HepG2 (cell line): ENCODE measurements around the gene ARGLU1. TPM values are rescaled to one million over a fixed set of nuclear protein-coding genes. Genes with fewer than 3 reads are reported as not detected.
A peak's percentile ranks its signal among the peaks of the same experiment; 100 is the strongest.

ENCODE experiments used
- CBFB ChIP-seq: sonication (generic); formaldehyde crosslinking; IDR thresholded peaks from 2 replicates; pipeline ENCODE4 v1.4.0; 2020; ENCODE audit warnings: missing genetic modification reagents
- EED ChIP-seq: sonication (generic); formaldehyde crosslinking; IDR thresholded peaks from 2 replicates; pipeline ENCODE4 v1.5.0; 2020; ENCODE audit warnings: mild to moderate bottlenecking, missing genetic modification reagents
- FIP1L1 ChIP-seq: fragments of 200-400 bp; formaldehyde crosslinking; IDR thresholded peaks from 2 replicates; pipeline ENCODE4 v1.6.1; 2018; ENCODE audit warnings: low read depth, mild to moderate bottlenecking, low read length, moderate library complexity, borderline replicate concordance; ENCODE audit not compliant: insufficient read depth
- HOXA7 ChIP-seq: sonication (generic); formaldehyde crosslinking; IDR thresholded peaks from 2 replicates; pipeline ENCODE4 v1.8.1; 2022; ENCODE audit warnings: mild to moderate bottlenecking, missing genetic modification reagents, moderate library complexity
- JUND ChIP-seq: sonication (generic); formaldehyde crosslinking; IDR thresholded peaks from 2 replicates; pipeline ENCODE4 v1.8.0; 2022; ENCODE audit warnings: mild to moderate bottlenecking, missing genetic modification reagents
- KDM3A ChIP-seq: IDR thresholded peaks from 2 replicates; pipeline ENCODE4 v1.6.1; 2018; ENCODE audit warnings: low read depth, missing compliant biosample characterization
- KLF15 ChIP-seq: sonication (generic); formaldehyde crosslinking; IDR thresholded peaks from 2 replicates; pipeline ENCODE4 v1.8.1; 2023; ENCODE audit warnings: borderline replicate concordance, mild to moderate bottlenecking, inconsistent platforms, missing genetic modification reagents, mixed read lengths
- MAZ ChIP-seq, 2 experiments: sonication (generic) in 1 of 2; formaldehyde crosslinking in 1 of 2; IDR thresholded peaks; 2 replicates each; pipeline versions ENCODE4 v1.5.0 to v1.6.1; 2012 to 2020; ENCODE audit warnings: low read depth in 2 of 2, mild to moderate bottlenecking in 2 of 2, borderline replicate concordance in 1 of 2, improper control_type of control experiment in 1 of 2, low read length in 1 of 2, missing genetic modification reagents in 1 of 2, moderate library complexity in 1 of 2
- NFIB ChIP-seq: sonication (generic); formaldehyde crosslinking; IDR thresholded peaks from 2 replicates; pipeline ENCODE4 v1.9.0; 2021; ENCODE audit warnings: missing genetic modification reagents, mild to moderate bottlenecking, borderline replicate concordance
- NR2F1 ChIP-seq, 2 experiments: fragments of 450-650 bp in 1 of 2; formaldehyde crosslinking in 1 of 2; IDR thresholded peaks; 2 replicates each; pipeline versions ENCODE4 v1.5.0 to v1.6.1; 2016 to 2020; ENCODE audit warnings: mild to moderate bottlenecking in 1 of 2, missing compliant biosample characterization in 1 of 2, missing genetic modification reagents in 1 of 2, moderate library complexity in 1 of 2
- RELA ChIP-seq: sonication (generic); formaldehyde crosslinking; IDR thresholded peaks from 2 replicates; pipeline ENCODE4 v1.4.0; 2020; ENCODE audit warnings: missing genetic modification reagents
- ZEB1 ChIP-seq: IDR thresholded peaks from 2 replicates; pipeline ENCODE4 v1.6.1; 2012; ENCODE audit warnings: mild to moderate bottlenecking, low read depth, inconsistent platforms; ENCODE audit not compliant: insufficient replicate concordance
- ZFP62 ChIP-seq: sonication (generic); formaldehyde crosslinking; IDR thresholded peaks from 2 replicates; pipeline ENCODE4 v1.4.0; 2020; ENCODE audit warnings: missing genetic modification reagents
- ZFP90 ChIP-seq: sonication (generic); formaldehyde crosslinking; IDR thresholded peaks from 2 replicates; pipeline ENCODE4 v1.8.0; 2022; ENCODE audit warnings: missing genetic modification reagents, mild to moderate bottlenecking, inconsistent platforms, borderline replicate concordance
- ZNF138 ChIP-seq: sonication (generic); formaldehyde crosslinking; IDR thresholded peaks from 2 replicates; pipeline ENCODE4 v1.5.0; 2020; ENCODE audit warnings: mild to moderate bottlenecking, low read depth, missing genetic modification reagents
- ZNF232 ChIP-seq: sonication (generic); formaldehyde crosslinking; IDR thresholded peaks from 2 replicates; pipeline ENCODE4 v1.4.0; 2020; ENCODE audit warnings: missing genetic modification reagents, borderline replicate concordance
- ZNF616 ChIP-seq: sonication (generic); formaldehyde crosslinking; IDR thresholded peaks from 2 replicates; pipeline ENCODE4 v1.5.0; 2020; ENCODE audit warnings: low read depth, mild to moderate bottlenecking, missing genetic modification reagents
- ZNF766 ChIP-seq: sonication (generic); formaldehyde crosslinking; IDR thresholded peaks from 2 replicates; pipeline ENCODE4 v1.5.0; 2020; ENCODE audit warnings: missing genetic modification reagents, borderline replicate concordance
- ZNF781 ChIP-seq: sonication (generic); formaldehyde crosslinking; IDR thresholded peaks from 2 replicates; pipeline ENCODE4 v1.5.1; 2020; ENCODE audit warnings: borderline replicate concordance, mild to moderate bottlenecking, missing genetic modification reagents; ENCODE audit errors: not compliant biosample characterization
- polyA plus RNA-seq, 8 experiments: library from polyadenylated mRNA; depleted of rRNA in 3 of 8; stranded (reverse) in 7 of 8; unstranded in 1 of 8; fragments of >200 nt; fragmentation: Illumina TruSeq in 4 of 8; extraction: Trizol in 4 of 8; gene quantifications; 2 replicates each; pipeline versions ENCODE4 v1.2.1 to v1.2.3, GENCODE V29; 2011 to 2016; ENCODE audit warnings: low read depth in 4 of 8, missing spikeins in 1 of 8, mixed read lengths in 1 of 8; ENCODE audit not compliant: insufficient read depth in 1 of 8
- total RNA-seq, 5 experiments: library from RNA; depleted of rRNA; stranded (reverse); fragments of >200 nt; fragmentation: Illumina TruSeq; extraction: Trizol; gene quantifications; 2 replicates each; pipeline ENCODE4 v1.2.3, GENCODE V29; 2016; ENCODE audit warnings: low read depth in 1 of 5
- TF ChIP-seq, protein P1 (sequence below): fragments of 450-650 bp; IDR thresholded peaks from 2 replicates; pipeline ENCODE4 v1.6.1; 2017
- TF ChIP-seq, protein P2 (sequence below), 2 experiments: sonication (generic) in 1 of 2; formaldehyde crosslinking in 1 of 2; IDR thresholded peaks; 2 replicates each; pipeline versions ENCODE4 v1.4.0 to v1.6.1; 2016 to 2020; ENCODE audit warnings: borderline replicate concordance in 1 of 2, low read depth in 1 of 2, mild to moderate bottlenecking in 1 of 2, missing genetic modification reagents in 1 of 2
- TF ChIP-seq, protein P3 (sequence below): sonication (generic); formaldehyde crosslinking; IDR thresholded peaks from 2 replicates; pipeline ENCODE4 v1.4.0; 2020; ENCODE audit warnings: mild to moderate bottlenecking, missing genetic modification reagents

ARGLU1 gene
- total and polyA plus RNA-seq, 2 of the 13 experiments (the other 11 are each of a cell fraction or from before 2014, with no cell fraction given) = 47.1 to 70.6 TPM

DNA sequence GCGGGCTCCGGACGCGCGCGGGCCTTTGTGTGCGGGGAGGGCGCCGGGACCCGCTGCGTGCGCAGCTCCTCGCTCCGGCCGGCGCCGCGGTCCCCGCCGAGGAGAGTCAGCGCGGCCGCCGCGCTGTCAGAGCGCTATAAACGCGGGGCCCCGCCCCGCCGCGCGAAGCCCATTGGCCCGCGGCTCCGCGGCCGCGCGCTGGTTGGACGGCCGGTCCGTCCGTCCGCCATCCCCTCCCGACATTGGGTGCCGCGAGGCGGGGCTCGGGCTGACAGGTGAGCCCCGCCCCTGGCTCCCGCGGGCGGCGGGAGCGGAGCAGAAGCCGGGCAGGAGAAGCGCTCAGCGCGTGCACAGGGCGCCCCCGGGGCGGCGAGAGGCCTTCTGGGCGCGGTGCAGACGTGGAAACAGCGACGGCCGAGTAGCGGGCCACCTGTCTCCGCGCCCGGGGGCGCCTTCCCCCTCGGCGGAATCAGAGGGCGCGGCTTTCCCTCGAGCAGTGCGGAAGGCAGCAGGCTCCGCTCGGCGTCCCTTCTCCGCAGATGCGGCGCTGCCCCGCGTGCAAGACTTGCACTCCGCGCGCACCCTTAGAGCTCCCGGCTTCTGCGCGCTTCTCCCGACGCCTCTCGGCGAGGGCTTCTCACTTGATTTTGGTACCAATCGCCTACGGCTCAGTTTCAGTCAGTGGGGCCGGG, 32.2 kb downstream of the ARGLU1 start, which contains the start of gene EFNB2 (continued):
- no peak for TF ChIP-seq MAZ (IDR thresholded peaks at IDR 0.05; ENCODE audit: borderline replicate concordance, low read depth, low read length)
- peak; percentile 44; the same call in 1 of the 2 replicates for TF ChIP-seq MAZ (CRISPR knock-in tag; IDR thresholded peaks at IDR 0.05; ENCODE audit: low read depth)
- peak; percentile 51; the same call in 1 of the 2 replicates for TF ChIP-seq ZNF232 (CRISPR knock-in tag)
- TF ChIP-seq CBFB = no peak
- no peak for TF ChIP-seq NR2F1 (CRISPR knock-in tag; IDR thresholded peaks at IDR 0.05)
- TF ChIP-seq ZFP62 (CRISPR knock-in tag) = no peak
- TF ChIP-seq, protein P1, sequence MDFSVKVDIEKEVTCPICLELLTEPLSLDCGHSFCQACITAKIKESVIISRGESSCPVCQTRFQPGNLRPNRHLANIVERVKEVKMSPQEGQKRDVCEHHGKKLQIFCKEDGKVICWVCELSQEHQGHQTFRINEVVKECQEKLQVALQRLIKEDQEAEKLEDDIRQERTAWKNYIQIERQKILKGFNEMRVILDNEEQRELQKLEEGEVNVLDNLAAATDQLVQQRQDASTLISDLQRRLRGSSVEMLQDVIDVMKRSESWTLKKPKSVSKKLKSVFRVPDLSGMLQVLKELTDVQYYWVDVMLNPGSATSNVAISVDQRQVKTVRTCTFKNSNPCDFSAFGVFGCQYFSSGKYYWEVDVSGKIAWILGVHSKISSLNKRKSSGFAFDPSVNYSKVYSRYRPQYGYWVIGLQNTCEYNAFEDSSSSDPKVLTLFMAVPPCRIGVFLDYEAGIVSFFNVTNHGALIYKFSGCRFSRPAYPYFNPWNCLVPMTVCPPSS = no peak
- no peak for TF ChIP-seq ZNF781
- TF ChIP-seq KLF15 (CRISPR knock-in tag) = peak; percentile 85; the same call in 1 of the 2 replicates
- TF ChIP-seq ZFP90 = peak; percentile 16; the same call in 1 of the 2 replicates
- no peak for TF ChIP-seq ZEB1
- TF ChIP-seq ZNF766 = peak; percentile 86
- TF ChIP-seq KDM3A (CRISPR knock-in tag) = 0 out of 2 replicates have a peak, but pooled peaks have one; percentile 26
- no peak for TF ChIP-seq NFIB
- TF ChIP-seq ZNF616 (CRISPR knock-in tag) = 0 out of 2 replicates have a peak, but pooled peaks have one; percentile 30
- no peak for TF ChIP-seq HOXA7 (CRISPR knock-in tag)
- no peak for TF ChIP-seq JUND (CRISPR knock-in tag)
- TF ChIP-seq, protein P2, sequence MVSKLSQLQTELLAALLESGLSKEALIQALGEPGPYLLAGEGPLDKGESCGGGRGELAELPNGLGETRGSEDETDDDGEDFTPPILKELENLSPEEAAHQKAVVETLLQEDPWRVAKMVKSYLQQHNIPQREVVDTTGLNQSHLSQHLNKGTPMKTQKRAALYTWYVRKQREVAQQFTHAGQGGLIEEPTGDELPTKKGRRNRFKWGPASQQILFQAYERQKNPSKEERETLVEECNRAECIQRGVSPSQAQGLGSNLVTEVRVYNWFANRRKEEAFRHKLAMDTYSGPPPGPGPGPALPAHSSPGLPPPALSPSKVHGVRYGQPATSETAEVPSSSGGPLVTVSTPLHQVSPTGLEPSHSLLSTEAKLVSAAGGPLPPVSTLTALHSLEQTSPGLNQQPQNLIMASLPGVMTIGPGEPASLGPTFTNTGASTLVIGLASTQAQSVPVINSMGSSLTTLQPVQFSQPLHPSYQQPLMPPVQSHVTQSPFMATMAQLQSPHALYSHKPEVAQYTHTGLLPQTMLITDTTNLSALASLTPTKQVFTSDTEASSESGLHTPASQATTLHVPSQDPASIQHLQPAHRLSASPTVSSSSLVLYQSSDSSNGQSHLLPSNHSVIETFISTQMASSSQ (IDR thresholded peaks at IDR 0.05; ENCODE audit: low read depth) = no peak
- TF ChIP-seq, protein P2 (CRISPR knock-in tag; IDR thresholded peaks at IDR 0.05; ENCODE audit: borderline replicate concordance) = peak; percentile 42; the same call in 1 of the 2 replicates
- no peak; the same call in 1 of the 2 replicates for TF ChIP-seq EED
- no peak for TF ChIP-seq RELA (CRISPR knock-in tag)
- no peak for TF ChIP-seq ZNF138 (CRISPR knock-in tag)
- TF ChIP-seq FIP1L1 = no peak
- TF ChIP-seq, protein P3, sequence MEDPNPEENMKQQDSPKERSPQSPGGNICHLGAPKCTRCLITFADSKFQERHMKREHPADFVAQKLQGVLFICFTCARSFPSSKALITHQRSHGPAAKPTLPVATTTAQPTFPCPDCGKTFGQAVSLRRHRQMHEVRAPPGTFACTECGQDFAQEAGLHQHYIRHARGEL (CRISPR knock-in tag) = no peak
